BJ (cell line): Measurements from ENCODE around the gene RESP18. TPM values are rescaled to one million over a fixed set of nuclear protein-coding genes. Genes with fewer than 3 reads are reported as not detected.

Experiments used
- CTCF ChIA-PET: fragments of 350-600 bp; formaldehyde crosslinking; extraction: SDS; loops from one replicate; lab custom pipeline; 2021; ENCODE audit warnings: antibody characterized with exemption, inconsistent platforms; lab: Yijun Ruan, JAX
- POLR2A ChIA-PET: fragments of 300-600 bp; sonication (Branson Sonifier 250); formaldehyde crosslinking; extraction: SDS; loops from one replicate; lab custom pipeline; 2021; ENCODE audit warnings: antibody characterized with exemption; lab: Charles Lee
- DNase-seq: peaks from one replicate; pipeline ENCODE4 v3.0.0-alpha.2; 2011; ENCODE audit warnings: low read depth
- H3K27me3 ChIP-seq: 2 replicates; pipeline ENCODE4 v1.6.0; 2011; ENCODE audit warnings: low read length; ENCODE audit not compliant: control insufficient read depth, insufficient read depth
- H3K36me3 ChIP-seq: 2 replicates; pipeline ENCODE4 v1.5.1; 2011; ENCODE audit warnings: low read length; ENCODE audit not compliant: control insufficient read depth, insufficient read depth
- H3K4me3 ChIP-seq: 2 replicates; pipeline ENCODE4 v1.5.1; 2011; ENCODE audit warnings: low read depth, mild to moderate bottlenecking, control low read depth, low read length
- polyA plus RNA-seq: library from polyadenylated mRNA; depleted of rRNA; stranded (reverse); fragments of >200 nt; gene quantifications from 2 replicates; pipeline ENCODE4 v1.2.3, GENCODE V29; 2011
- TF ChIP-seq, protein P1 (sequence below): IDR thresholded peaks from 2 replicates; pipeline ENCODE4 v1.5.1; 2011; ENCODE audit warnings: low read depth, mild to moderate bottlenecking, control low read depth, inconsistent platforms, low read length, moderate library complexity; ENCODE audit not compliant: insufficient read depth

Gene RESP18
- polyA plus RNA-seq, 1 experiment: not detected

GRCh38 chr2:219327719-219328118, 4.8 kb downstream of the RESP18 start:
- H3K27me3 ChIP-seq: peaks cover 23% of the 10 kb centered on the region
- H3K36me3 ChIP-seq: no peaks in the 10 kb centered on the region
- CTCF ChIA-PET: interaction anchor here (0.9 to 1.4 kb wide), 3 partner anchors 18 to 168 kb away, joined by 3 to 4 read pairs (median 3); partner anchors contain the start of gene NHEJ1

DNA sequence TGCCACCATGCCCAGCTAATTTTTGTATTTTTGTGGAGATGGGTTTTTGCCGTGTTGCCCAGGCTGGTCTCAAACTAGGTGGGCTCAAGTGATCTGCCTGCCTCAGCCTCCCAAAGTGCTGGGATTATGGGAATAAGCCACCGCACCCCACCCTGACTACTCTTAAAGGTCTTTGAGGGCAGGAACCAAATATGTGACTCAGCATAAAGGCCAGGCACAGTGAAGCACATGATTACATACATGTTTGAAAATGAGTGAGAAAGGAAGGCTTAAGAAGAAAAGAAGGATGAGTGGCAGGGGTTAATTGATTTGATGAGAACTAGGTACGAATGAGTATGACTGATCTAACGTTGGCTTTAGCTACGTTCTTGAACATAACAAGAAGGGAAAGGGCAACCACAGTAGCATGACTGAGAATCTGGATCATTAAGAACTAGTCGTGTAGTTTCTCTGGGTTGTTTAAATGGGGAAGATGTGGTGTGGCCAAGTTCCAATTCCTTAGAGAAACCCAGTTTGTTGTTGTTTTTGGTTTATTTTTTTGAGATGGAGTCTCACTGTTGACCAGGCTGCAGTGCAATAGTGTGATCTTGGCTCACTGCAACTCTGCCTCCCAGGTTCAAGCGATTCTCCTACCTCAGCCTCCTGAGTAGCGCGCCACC, 6.8 kb downstream of the RESP18 start:
- Histone ChIP-seq H3K27me3 (peaks cover 16% of the 10 kb centered on the region), H3K4me3 (no peak overlapping the region), H3K36me3 (no peaks in the 10 kb centered on the region)
- TF ChIP-seq, protein P1, sequence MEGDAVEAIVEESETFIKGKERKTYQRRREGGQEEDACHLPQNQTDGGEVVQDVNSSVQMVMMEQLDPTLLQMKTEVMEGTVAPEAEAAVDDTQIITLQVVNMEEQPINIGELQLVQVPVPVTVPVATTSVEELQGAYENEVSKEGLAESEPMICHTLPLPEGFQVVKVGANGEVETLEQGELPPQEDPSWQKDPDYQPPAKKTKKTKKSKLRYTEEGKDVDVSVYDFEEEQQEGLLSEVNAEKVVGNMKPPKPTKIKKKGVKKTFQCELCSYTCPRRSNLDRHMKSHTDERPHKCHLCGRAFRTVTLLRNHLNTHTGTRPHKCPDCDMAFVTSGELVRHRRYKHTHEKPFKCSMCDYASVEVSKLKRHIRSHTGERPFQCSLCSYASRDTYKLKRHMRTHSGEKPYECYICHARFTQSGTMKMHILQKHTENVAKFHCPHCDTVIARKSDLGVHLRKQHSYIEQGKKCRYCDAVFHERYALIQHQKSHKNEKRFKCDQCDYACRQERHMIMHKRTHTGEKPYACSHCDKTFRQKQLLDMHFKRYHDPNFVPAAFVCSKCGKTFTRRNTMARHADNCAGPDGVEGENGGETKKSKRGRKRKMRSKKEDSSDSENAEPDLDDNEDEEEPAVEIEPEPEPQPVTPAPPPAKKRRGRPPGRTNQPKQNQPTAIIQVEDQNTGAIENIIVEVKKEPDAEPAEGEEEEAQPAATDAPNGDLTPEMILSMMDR: no peak
- DNase-seq: no peak
- ChIA-PET CTCF (no interaction called here), POLR2A (no interaction called here)

More at GRCh38 chr2:219327719-219328118, 4.8 kb downstream of the RESP18 start:
- TF ChIP-seq, protein P1: no peak
- POLR2A ChIA-PET: no interaction called here
- no peak for DNase-seq
- no peak overlapping the region for H3K4me3 ChIP-seq

DNA sequence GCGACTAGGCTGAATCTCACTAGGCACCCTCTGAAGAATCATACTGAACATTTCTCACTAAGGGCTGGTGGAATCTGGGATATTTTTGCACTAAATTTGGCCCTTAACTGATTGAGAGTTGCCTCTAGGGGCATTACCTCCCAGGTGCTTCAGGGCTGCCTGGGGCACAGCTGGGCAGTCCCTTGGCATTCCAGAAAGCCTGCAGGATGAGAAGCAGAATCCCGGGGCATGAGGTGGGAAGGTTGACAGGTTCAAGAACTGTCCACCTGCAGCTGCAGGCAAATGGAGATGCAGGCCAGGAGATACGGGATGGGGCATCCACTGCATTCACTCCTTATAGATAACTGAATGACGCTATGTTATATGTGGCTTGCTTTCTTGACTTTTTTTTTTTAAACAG, 7.4 kb downstream of the RESP18 start:
- CTCF ChIA-PET: interaction anchor here (0.7 kb wide), 1 partner anchor 23 kb away, joined by 4 read pairs; no protein-coding TSS in a partner anchor
- Histone ChIP-seq H3K36me3 (no peaks in the 10 kb centered on the region), H3K27me3 (peaks cover 14% of the 10 kb centered on the region), H3K4me3 (no peak overlapping the region)
- DNase-seq: no peak
- POLR2A ChIA-PET: no interaction called here
- TF ChIP-seq, protein P1: no peak

DNA sequence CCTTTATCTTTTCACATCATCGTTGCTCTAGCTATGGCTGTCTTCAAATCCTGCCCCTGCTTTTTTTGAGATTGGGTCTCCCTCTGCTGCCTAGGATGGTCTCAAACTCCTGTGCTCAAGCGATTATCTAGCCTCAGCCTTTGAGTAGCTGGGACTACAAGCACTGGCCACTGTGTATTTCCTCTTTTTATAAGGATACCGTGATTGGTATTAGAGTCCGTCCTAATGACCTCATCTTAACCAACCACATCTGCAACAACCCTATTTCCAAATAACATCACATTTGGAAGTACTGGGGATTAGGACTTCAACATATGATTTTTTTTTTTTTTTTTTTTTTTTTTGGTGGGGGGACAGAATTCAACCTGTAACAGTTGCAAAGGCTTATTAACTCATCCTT, 9.1 kb downstream of the RESP18 start:
- peaks cover 7% of the 10 kb centered on the region for H3K27me3 ChIP-seq
- CTCF ChIA-PET: interaction anchor here (2.1 kb wide), 1 partner anchor 24 kb away, joined by 6 read pairs; no protein-coding TSS in a partner anchor

More for the DNA sequence above, 9.1 kb downstream of the RESP18 start:
- POLR2A ChIA-PET: no interaction called here
- TF ChIP-seq, protein P1: no peak
- Histone ChIP-seq H3K36me3 (no peaks in the 10 kb centered on the region), H3K4me3 (no peak overlapping the region)
- DNase-seq: no peak
